Renal cortex interstitium (tissue), 11 donors: ENCODE data around the gene PDE1A. TPM values are rescaled to one million over a fixed set of nuclear protein-coding genes. Genes with fewer than 3 reads are reported as not detected.

ENCODE experiments used
- DNase-seq, 11 donors: peaks; one replicate each; pipeline ENCODE4 v3.0.0-alpha.2; 2013; ENCODE audit warnings: low read depth in 9 of 11, low spot score in 4 of 11; ENCODE audit errors: extremely low read depth in 1 of 11
- polyA plus RNA-seq, 3 donors: library from polyadenylated mRNA; unstranded; fragments of 120-200 nt; gene quantifications; one replicate each; pipeline ENCODE4 v1.2.1, GENCODE V29; 2013; ENCODE audit not compliant: insufficient read length in 3 of 3

The PDE1A gene
- polyA plus RNA-seq, 3 donors: 18.5 to 25.3 (median 22.8) TPM

- no peak for DNase-seq
Measured at GRCh38 chr2:182367401-182367800, 59.4 kb downstream of the PDE1A start.

- DNase-seq: no peak
Measured at GRCh38 chr2:182366628-182367027, 60.2 kb downstream of the PDE1A start.

GRCh38 chr2:182365855-182366254 lies 61.0 kb downstream of the PDE1A start:
- no peak for DNase-seq

GRCh38 chr2:182361477-182361876 lies 65.4 kb downstream of the PDE1A start:
- DNase-seq: no peak

- no peak for DNase-seq
Measured at GRCh38 chr2:182360663-182361260, 66.1 kb downstream of the PDE1A start.

GRCh38 chr2:182359990-182360662 lies 66.7 kb downstream of the PDE1A start:
- DNase-seq: peak in 4 of 11 donors; percentile 26 to 43 (median 36)

- DNase-seq: peak in 2 of 11 donors; percentile 21 to 33
Measured at GRCh38 chr2:182359027-182359989, 67.5 kb downstream of the PDE1A start.

GRCh38 chr2:182358601-182359000 lies 68.2 kb downstream of the PDE1A start:
- DNase-seq: no peak

- DNase-seq: no peak
Measured at GRCh38 chr2:182355815-182356214, 71.0 kb downstream of the PDE1A start.

GRCh38 chr2:182351427-182351826 lies 75.4 kb downstream of the PDE1A start:
- no peak for DNase-seq

- no peak for DNase-seq
Measured at GRCh38 chr2:182349268-182349667, 77.6 kb downstream of the PDE1A start.

GRCh38 chr2:182345384-182345783 lies 81.5 kb downstream of the PDE1A start:
- DNase-seq: no peak

- no peak for DNase-seq
Measured at GRCh38 chr2:182330451-182331305, 96.2 kb downstream of the PDE1A start.

GRCh38 chr2:182324665-182325064 lies 102.2 kb downstream of the PDE1A start:
- DNase-seq: peak in 2 of 11 donors; percentile 32 to 62

GRCh38 chr2:182321096-182321495 lies 105.7 kb downstream of the PDE1A start:
- DNase-seq: no peak

GRCh38 chr2:182319556-182320505 lies 107.0 kb downstream of the PDE1A start:
- DNase-seq: no peak

GRCh38 chr2:182318466-182319220 lies 108.2 kb downstream of the PDE1A start:
- DNase-seq: no peak
